Measurements from ENCODE around the gene TM4SF1.

Gene TM4SF1

GRCh38 chr3:149373235-149374125, 4.0 kb downstream of the TM4SF1 start:
- no peak for DNase-seq

GRCh38 chr3:149371723-149372114, 5.7 kb downstream of the TM4SF1 start:
- DNase-seq, result no peak

- no peak for DNase-seq
These were observed 6.3 kb downstream of the TM4SF1 start for GRCh38 chr3:149371001-149371722.

GRCh38 chr3:149369991-149370866, 7.2 kb downstream of the TM4SF1 start:
- no peak for DNase-seq

GRCh38 chr3:149368674-149369497, 8.6 kb downstream of the TM4SF1 start:
- DNase-seq, result no peak

- DNase-seq, result no peak
These were observed 9.2 kb downstream of the TM4SF1 start for GRCh38 chr3:149368201-149368673.

- no peak for DNase-seq
These were observed 10.3 kb downstream of the TM4SF1 start for GRCh38 chr3:149366941-149367840.

GRCh38 chr3:149366031-149366430, 11.4 kb downstream of the TM4SF1 start:
- no peak for DNase-seq

- no peak for DNase-seq
These were observed 12.8 kb downstream of the TM4SF1 start for GRCh38 chr3:149364624-149365023.

GRCh38 chr3:149363053-149363452, 14.4 kb downstream of the TM4SF1 start:
- DNase-seq, result no peak

GRCh38 chr3:149362366-149362765, 15.1 kb downstream of the TM4SF1 start:
- DNase-seq, result no peak

GRCh38 chr3:149356630-149357029, 20.8 kb downstream of the TM4SF1 start:
- no peak for DNase-seq

GRCh38 chr3:149356044-149356592, 21.3 kb downstream of the TM4SF1 start:
- no peak for DNase-seq

- DNase-seq, result no peak
These were observed 23.8 kb downstream of the TM4SF1 start for GRCh38 chr3:149353581-149354184.

- no peak for DNase-seq
These were observed 24.9 kb downstream of the TM4SF1 start for GRCh38 chr3:149352556-149352955.

GRCh38 chr3:149343951-149344350, 33.5 kb downstream of the TM4SF1 start:
- no peak for DNase-seq

GRCh38 chr3:149342413-149343380, 34.8 kb downstream of the TM4SF1 start:
- DNase-seq, result no peak

- no peak for DNase-seq
These were observed 37.0 kb downstream of the TM4SF1 start for GRCh38 chr3:149340310-149340933.

- no peak for DNase-seq
These were observed 37.5 kb downstream of the TM4SF1 start for GRCh38 chr3:149339931-149340309.

Data from stimulated activated naive CD4-positive, alpha-beta T cell treated with Interleukin-2 at 50 U/mL for 16 hours (primary cell).